ENCODE results near the gene SERPINB6. TPM values are rescaled to one million over a fixed set of nuclear protein-coding genes. Genes with fewer than 3 reads are reported as not detected.

SERPINB6 gene
- polyA plus RNA-seq, 3 donors, result 117 to 208 (median 200) TPM

- peaks cover 4 to 20% (median 9%) of the 10 kb centered on the region in 3 donors for H3K27me3 Mint-ChIP-seq (ENCODE audit: low read depth in 3 of 3)
- intact Hi-C loops (cut with micrococcal nuclease), result no loop called here
- Histone ChIP-seq H3K27me3 (ENCODE audit: control insufficient read depth in 2 of 2, insufficient read depth in 2 of 2, low read length in 2 of 2) (no peaks in the 10 kb centered on the region), H3K4me2 (replicated peaks; ENCODE audit: extremely low read depth, low read length, poor library complexity, severe bottlenecking) (peak overlapping the region; percentile 89), H4K20me1 (ENCODE audit: insufficient read depth, low read length) (peaks cover 60% of the 10 kb centered on the region), H3K4me1 (ENCODE audit: control insufficient read depth in 1 of 2, insufficient read depth in 2 of 2, low read length in 2 of 2) (peaks cover 43 to 58% of the 10 kb centered on the region in 2 donors), H3K36me3 (replicated peaks in 1 of 2; ENCODE audit: control insufficient read depth in 1 of 2, insufficient read depth in 2 of 2, low read length in 2 of 2) (peaks cover 31 to 42% of the 10 kb centered on the region in 2 donors), H2AFZ (ENCODE audit: insufficient read depth, low read depth, low read length, poor library complexity, severe bottlenecking) (no peak overlapping the region), H3K4me3 (replicated peaks in 1 of 3; ENCODE audit: low read depth in 2 of 3, low read length in 3 of 3) (peak overlapping the region in 1 of 3 experiments; percentile 89), H3K27ac (ENCODE audit: low read depth in 1 of 2, low read length in 2 of 2) (no peak overlapping the region), H3K9ac (ENCODE audit: insufficient read depth, low read length, poor library complexity, severe bottlenecking) (peak overlapping the region; percentile 88), H3K79me2 (ENCODE audit: insufficient read depth, low read length) (peaks cover 22% of the 10 kb centered on the region), H3K9me3 (replicated peaks in 1 of 2; ENCODE audit: control insufficient read depth in 1 of 2, insufficient read depth in 1 of 2, low read length in 2 of 2) (no peaks in the 10 kb centered on the region)
- H3K4me3 Mint-ChIP-seq, result peak overlapping the region; percentile 97 to 99
- WGBS (ENCODE audit: insufficient coverage), result 100% methylated on average over 3 of the region's 12 CpGs
- H3K9me3 Mint-ChIP-seq, result peaks cover 0 to 5% (median 0%) of the 10 kb centered on the region in 7 donors
- H3K36me3 Mint-ChIP-seq, result peaks cover 51 to 57% of the 10 kb centered on the region in 2 donors
- H3K4me1 Mint-ChIP-seq, result peaks cover 54% of the 10 kb centered on the region
- DNase-seq, result no peak
- H3K27ac Mint-ChIP-seq, result peak overlapping the region in 4 of 7 donors; percentile 9 to 96 (median 54)
- TF ChIP-seq, protein P1, sequence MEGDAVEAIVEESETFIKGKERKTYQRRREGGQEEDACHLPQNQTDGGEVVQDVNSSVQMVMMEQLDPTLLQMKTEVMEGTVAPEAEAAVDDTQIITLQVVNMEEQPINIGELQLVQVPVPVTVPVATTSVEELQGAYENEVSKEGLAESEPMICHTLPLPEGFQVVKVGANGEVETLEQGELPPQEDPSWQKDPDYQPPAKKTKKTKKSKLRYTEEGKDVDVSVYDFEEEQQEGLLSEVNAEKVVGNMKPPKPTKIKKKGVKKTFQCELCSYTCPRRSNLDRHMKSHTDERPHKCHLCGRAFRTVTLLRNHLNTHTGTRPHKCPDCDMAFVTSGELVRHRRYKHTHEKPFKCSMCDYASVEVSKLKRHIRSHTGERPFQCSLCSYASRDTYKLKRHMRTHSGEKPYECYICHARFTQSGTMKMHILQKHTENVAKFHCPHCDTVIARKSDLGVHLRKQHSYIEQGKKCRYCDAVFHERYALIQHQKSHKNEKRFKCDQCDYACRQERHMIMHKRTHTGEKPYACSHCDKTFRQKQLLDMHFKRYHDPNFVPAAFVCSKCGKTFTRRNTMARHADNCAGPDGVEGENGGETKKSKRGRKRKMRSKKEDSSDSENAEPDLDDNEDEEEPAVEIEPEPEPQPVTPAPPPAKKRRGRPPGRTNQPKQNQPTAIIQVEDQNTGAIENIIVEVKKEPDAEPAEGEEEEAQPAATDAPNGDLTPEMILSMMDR (IDR thresholded peaks at IDR 0.05), result no peak
Measured at GRCh38 chr6:2900821-2901644, 70.3 kb downstream of the SERPINB6 start.

DNA sequence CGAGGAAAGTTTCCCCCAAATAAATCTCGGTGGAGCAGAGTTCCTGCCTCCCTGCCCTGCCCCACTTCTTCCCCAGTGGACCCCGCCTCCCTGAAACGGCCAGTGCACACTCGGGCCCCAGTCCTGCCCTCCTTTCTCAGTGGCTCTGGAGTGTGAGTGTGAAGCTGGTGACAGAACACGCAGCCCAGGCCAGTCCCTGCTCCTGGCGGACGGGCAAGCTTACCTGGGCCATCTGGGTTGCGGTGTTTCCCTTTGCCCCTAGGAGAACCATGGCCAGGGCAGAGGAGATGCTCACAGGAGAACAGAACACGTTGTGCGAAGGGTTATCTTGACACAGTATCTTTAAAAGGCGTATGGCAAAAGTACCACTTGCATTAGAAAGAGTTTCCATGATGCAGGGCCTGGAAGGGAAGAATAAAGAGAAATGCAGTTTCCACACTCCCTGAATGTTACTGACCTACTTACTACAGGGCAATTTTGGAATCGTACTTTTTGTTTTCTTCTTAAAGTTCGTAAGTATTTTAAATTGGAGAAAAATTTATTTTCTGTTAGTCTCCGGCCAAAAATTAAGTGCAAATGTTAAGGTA is 71.1 kb downstream of the SERPINB6 start:
- H3K4me2 ChIP-seq (replicated peaks; ENCODE audit: extremely low read depth, low read length, poor library complexity, severe bottlenecking), result peak overlapping the region; percentile 89
- intact Hi-C loops (cut with micrococcal nuclease), result no loop called here
- Mint-ChIP-seq H3K27me3 (ENCODE audit: low read depth in 3 of 3) (peaks cover 4 to 20% (median 9%) of the 10 kb centered on the region in 3 donors), H3K27ac (peak overlapping the region in 1 of 7 donors; percentile 46), H3K36me3 (peaks cover 57 to 65% of the 10 kb centered on the region in 2 donors), H3K4me1 (peaks cover 51% of the 10 kb centered on the region), H3K9me3 (peaks cover 0 to 5% (median 0%) of the 10 kb centered on the region in 7 donors), H3K4me3 (peak overlapping the region in 1 of 2 donors; percentile 97)
- no peak overlapping the region for H2AFZ ChIP-seq (ENCODE audit: insufficient read depth, low read depth, low read length, poor library complexity, severe bottlenecking)
- H4K20me1 ChIP-seq (ENCODE audit: insufficient read depth, low read length), result peaks cover 65% of the 10 kb centered on the region
- TF ChIP-seq, protein P1 (IDR thresholded peaks at IDR 0.05), result no peak
- H3K36me3 ChIP-seq (replicated peaks in 1 of 2; ENCODE audit: control insufficient read depth in 1 of 2, insufficient read depth in 2 of 2, low read length in 2 of 2), result peaks cover 38 to 49% of the 10 kb centered on the region in 2 donors
- no peaks in the 10 kb centered on the region for H3K9me3 ChIP-seq (replicated peaks in 1 of 2; ENCODE audit: control insufficient read depth in 1 of 2, insufficient read depth in 1 of 2, low read length in 2 of 2)
- 95% methylated on average over 9 of the region's 15 CpGs for WGBS (ENCODE audit: insufficient coverage)
- H3K79me2 ChIP-seq (ENCODE audit: insufficient read depth, low read length), result peaks cover 22% of the 10 kb centered on the region
- H3K27ac ChIP-seq (ENCODE audit: low read depth in 1 of 2, low read length in 2 of 2), result no peak overlapping the region
- no peak for DNase-seq
- H3K4me1 ChIP-seq (ENCODE audit: control insufficient read depth in 1 of 2, insufficient read depth in 2 of 2, low read length in 2 of 2), result peaks cover 43 to 58% of the 10 kb centered on the region in 2 donors
- peak overlapping the region in 1 of 3 experiments; percentile 89 for H3K4me3 ChIP-seq (replicated peaks in 1 of 3; ENCODE audit: low read depth in 2 of 3, low read length in 3 of 3)
- H3K27me3 ChIP-seq (ENCODE audit: control insufficient read depth in 2 of 2, insufficient read depth in 2 of 2, low read length in 2 of 2), result no peaks in the 10 kb centered on the region
- H3K9ac ChIP-seq (ENCODE audit: insufficient read depth, low read length, poor library complexity, severe bottlenecking), result no peak overlapping the region

Data from CD14-positive monocyte (primary cell).